ENCODE data around the gene DNAH12. TPM values are rescaled to one million over a fixed set of nuclear protein-coding genes. Genes with fewer than 3 reads are reported as not detected.

DNAH12 gene
- total and polyA plus RNA-seq, 2 of the 13 experiments (the other 11 are each of a cell fraction or from before 2014, with no cell fraction given) = 0.11 TPM

DNA sequence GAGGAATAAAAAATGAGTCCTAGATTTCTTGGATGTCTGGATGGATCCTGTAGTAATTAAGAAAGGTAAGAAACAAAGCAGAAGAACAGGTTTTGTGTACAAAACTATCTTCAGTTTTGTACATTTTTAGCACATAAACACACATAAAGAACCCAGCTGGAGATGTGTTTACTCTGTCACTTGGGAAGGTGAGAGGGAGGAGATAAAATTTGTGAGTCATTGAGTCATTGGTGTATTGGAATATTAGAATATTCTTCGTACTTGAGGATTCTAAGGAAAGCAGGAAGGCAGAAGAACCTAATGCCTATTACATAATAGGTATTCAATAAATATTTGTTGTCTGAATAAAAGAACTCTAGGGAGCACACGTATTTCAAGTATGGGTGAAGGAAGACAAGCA is 299.2 kb downstream of the DNAH12 start (continued):
- TF ChIP-seq REL (CRISPR knock-in tag; conservative IDR thresholded peaks at IDR 0.05) (no peak), ARHGAP35 (CRISPR knock-in tag; IDR thresholded peaks at IDR 0.05; ENCODE audit: borderline replicate concordance) (no peak), SRSF9 (IDR thresholded peaks at IDR 0.05; ENCODE audit: borderline replicate concordance, insufficient read depth, low read depth, low read length, poor library complexity, severe bottlenecking) (no peak), PTBP1 (IDR thresholded peaks at IDR 0.05; ENCODE audit: low read depth, low read length, poor library complexity, severe bottlenecking) (no peak), HIVEP1 (CRISPR knock-in tag; IDR thresholded peaks at IDR 0.05) (no peak), ZMYM3 (CRISPR knock-in tag; IDR thresholded peaks at IDR 0.05) (no peak), SAP130 (CRISPR knock-in tag; IDR thresholded peaks at IDR 0.05; ENCODE audit: low read depth) (no peak), ZFY (CRISPR knock-in tag; IDR thresholded peaks at IDR 0.05) (no peak)
- TF ChIP-seq, protein P1, sequence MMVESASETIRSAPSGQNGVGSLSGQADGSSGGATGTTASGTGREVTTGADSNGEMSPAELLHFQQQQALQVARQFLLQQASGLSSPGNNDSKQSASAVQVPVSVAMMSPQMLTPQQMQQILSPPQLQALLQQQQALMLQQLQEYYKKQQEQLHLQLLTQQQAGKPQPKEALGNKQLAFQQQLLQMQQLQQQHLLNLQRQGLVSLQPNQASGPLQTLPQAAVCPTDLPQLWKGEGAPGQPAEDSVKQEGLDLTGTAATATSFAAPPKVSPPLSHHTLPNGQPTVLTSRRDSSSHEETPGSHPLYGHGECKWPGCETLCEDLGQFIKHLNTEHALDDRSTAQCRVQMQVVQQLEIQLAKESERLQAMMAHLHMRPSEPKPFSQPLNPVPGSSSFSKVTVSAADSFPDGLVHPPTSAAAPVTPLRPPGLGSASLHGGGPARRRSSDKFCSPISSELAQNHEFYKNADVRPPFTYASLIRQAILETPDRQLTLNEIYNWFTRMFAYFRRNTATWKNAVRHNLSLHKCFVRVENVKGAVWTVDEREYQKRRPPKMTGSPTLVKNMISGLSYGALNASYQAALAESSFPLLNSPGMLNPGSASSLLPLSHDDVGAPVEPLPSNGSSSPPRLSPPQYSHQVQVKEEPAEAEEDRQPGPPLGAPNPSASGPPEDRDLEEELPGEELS (CRISPR knock-in tag; IDR thresholded peaks at IDR 0.05) = no peak

Small RNA genes within 50 kb of the gene (small RNA-seq; reads per million reads assigned to genes)
- gene RF00019 (ENCODE audit: insufficient read depth in 2 of 3, insufficient read length in 3 of 3, low read depth in 2 of 3, low replicate concordance in 1 of 3) (0 reads per million in 3 experiments), gene RNU6-108P (ENCODE audit: insufficient read depth in 2 of 3, insufficient read length in 3 of 3, low read depth in 2 of 3, low replicate concordance in 1 of 3) (0 reads per million in 3 experiments), gene RNU6-1181P (ENCODE audit: insufficient read depth in 2 of 3, insufficient read length in 3 of 3, low read depth in 2 of 3, low replicate concordance in 1 of 3) (0 reads per million in 3 experiments), gene RNU6-483P (ENCODE audit: insufficient read depth in 2 of 3, insufficient read length in 3 of 3, low read depth in 2 of 3, low replicate concordance in 1 of 3) (0 reads per million in 3 experiments)

Other genes with a start within 250 kb of the DNAH12 start
- 17.8 and 20.6 TPM in 2 replicates for gene PDE12, start 11.9 kb upstream of the DNAH12 start, total RNA-seq (2016; rRNA removed; fragmentation: Illumina TruSeq; extraction: Trizol)
- 8.8 and 9.0 TPM in 2 replicates for gene PDE12, start 11.9 kb upstream of the DNAH12 start, polyA plus RNA-seq (2011; rRNA removed)
- gene ARF4, start 53.0 kb upstream of the DNAH12 start, total RNA-seq (2016; rRNA removed; fragmentation: Illumina TruSeq; extraction: Trizol) = 184 and 247 TPM in 2 replicates
- 195 and 250 TPM in 2 replicates for gene ARF4, start 53.0 kb upstream of the DNAH12 start, polyA plus RNA-seq (2011; rRNA removed)
- 9.4 and 12.8 TPM in 2 replicates for gene DENND6A, start 148.7 kb upstream of the DNAH12 start, total RNA-seq (2016; rRNA removed; fragmentation: Illumina TruSeq; extraction: Trizol)
- gene DENND6A, start 148.7 kb upstream of the DNAH12 start, polyA plus RNA-seq (2011; rRNA removed) = 9.7 and 11.1 TPM in 2 replicates
- gene SLMAP, start 212.0 kb upstream of the DNAH12 start, total RNA-seq (2016; rRNA removed; fragmentation: Illumina TruSeq; extraction: Trizol) = 48.3 and 61.3 TPM in 2 replicates
- 23.2 and 24.0 TPM in 2 replicates for gene SLMAP, start 212.0 kb upstream of the DNAH12 start, polyA plus RNA-seq (2011; rRNA removed)

Data from HepG2 (cell line).